ENCODE results near the gene GDAP2.

Gene GDAP2

DNA sequence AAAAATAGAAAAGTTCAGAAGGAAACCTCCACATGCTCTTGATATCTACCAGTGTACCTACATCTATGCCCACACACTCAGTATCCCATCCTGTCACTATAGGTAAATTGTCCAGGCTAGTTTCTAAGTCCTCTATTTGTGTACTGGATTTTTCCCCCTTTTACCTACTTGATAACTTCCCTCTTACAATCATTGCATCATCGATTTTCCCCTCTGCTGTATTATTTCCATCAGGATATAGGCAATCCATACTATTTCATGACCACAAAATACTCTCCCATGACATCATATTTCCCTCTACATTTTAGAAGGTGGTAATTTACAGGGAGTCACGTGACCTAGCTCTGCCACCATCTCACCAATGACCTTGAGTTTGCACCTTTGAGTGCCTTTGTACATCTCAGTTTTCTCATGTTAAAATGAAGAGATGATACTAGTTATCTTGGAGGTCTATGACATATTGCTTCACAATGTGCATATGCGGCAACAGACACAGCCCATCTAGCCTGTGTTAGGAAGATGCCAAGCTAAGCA is 88.2 kb downstream of the GDAP2 start:
- no peak for DNase-seq (ENCODE audit: low read depth)

DNA sequence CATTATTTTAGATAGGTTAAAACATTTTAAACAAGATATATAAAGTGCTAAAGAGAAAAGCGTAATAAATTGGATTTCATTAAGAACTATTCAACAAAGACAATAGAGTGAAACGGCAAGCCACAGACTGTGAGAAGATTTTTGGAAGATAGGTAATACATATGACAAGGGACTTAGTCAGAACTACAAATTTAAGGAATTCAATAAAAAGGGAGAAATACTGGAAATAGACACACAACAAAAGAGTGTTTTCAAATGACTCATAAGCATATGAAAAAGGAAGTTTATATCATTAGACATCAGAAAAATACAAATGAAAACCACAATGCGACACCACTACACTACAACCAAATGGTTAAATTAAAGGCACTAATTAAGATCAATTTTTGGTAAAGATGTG is 90.5 kb downstream of the GDAP2 start:
- no peak for DNase-seq (ENCODE audit: low read depth)

DNA sequence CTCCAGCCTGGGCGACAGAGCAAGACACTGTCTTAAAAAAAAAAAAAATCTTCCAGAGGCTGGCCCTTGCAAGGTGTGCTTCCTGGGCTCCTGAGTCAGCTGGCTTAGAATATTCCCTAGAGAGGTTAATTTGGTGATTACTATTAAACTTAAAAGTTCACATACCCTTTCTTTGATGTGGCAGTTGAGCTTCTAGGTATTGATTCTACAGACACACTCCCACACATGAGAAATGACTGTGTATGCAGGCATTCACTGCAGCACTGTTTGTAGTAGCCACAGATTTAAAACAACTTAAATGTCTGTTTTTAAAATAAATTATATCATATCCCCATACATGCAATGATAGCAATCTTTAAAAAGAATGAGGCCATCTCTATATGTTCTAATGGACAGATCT is 93.4 kb downstream of the GDAP2 start:
- no peak for DNase-seq (ENCODE audit: low read depth)

DNA sequence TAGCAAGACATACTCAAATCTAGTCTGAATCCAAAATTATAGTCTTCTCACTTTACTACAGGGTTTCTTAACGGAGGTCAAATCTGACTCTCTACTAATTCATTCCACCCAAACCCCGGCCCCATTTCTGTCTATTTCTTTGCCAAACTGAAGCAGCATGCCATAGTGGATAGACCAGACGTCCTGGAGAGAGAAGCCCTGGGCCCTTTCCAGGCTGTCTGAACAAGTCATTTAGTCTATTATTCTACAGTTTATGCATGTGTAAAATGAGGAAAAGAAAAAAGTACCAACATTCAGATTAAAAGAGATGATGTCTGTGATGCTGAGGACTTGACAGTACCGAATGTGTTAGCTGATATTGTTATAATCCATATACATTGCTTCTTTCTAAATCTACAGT is 95.0 kb downstream of the GDAP2 start:
- DNase-seq (ENCODE audit: low read depth) = no peak

DNA sequence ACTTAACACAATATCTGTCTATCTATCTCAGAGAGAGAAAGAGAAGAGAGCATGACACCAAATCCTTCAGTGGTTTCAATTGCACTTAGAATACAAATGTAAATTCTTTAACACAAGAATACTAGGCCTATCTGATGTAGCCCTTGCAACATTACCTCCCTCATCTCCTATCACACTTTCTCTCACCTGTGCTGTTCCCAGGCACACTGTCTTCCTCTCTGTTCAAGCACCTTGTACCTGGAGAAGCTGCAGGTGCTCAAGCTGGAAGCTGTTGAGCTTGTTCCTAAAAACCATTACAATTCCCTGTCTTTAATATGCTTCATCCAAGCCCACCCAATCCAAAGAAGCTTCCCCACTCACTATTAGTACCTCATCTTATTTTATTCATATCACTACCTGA is 97.0 kb downstream of the GDAP2 start:
- DNase-seq (ENCODE audit: low read depth) = no peak

DNA sequence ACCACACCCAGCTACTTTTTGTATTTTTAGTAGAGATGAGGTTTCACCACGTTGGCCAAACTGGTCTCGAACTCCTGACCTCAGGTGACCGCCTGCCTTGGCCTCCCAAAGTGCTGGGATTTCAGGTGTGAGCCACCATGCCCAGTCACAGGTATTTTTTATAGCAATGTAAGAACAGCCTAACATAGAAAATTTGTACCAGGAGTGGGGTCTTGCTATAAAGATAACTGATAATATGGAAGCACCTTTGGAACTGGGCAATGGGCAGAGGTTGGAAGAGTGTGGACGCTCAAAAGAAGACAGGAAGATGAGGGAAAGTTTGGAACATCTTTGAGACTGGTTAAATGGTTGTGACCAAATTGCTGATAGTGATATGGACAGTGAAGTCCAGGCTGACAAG is 99.2 kb downstream of the GDAP2 start:
- DNase-seq (ENCODE audit: low read depth) = no peak

DNA sequence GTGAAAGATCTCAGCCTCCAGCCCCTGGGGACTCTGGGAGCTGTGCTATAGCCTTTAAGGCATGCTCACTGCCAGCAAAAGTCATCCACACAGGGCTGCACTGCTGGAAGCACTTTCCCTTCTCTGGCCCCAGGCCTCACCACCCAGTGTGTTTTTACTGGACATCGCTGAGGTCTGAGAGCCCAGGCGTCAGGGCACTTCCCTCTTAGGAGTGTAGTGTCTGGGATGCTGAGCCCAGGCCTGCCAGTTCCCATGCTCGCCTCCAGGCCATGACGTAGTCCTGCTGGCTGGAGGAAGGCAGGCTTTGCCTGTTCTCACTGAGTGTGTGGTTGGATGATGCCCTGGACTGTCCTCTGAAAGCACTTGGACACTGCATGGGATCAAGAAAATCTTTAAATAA is 101.2 kb downstream of the GDAP2 start:
- DNase-seq (ENCODE audit: low read depth) = no peak

DNA sequence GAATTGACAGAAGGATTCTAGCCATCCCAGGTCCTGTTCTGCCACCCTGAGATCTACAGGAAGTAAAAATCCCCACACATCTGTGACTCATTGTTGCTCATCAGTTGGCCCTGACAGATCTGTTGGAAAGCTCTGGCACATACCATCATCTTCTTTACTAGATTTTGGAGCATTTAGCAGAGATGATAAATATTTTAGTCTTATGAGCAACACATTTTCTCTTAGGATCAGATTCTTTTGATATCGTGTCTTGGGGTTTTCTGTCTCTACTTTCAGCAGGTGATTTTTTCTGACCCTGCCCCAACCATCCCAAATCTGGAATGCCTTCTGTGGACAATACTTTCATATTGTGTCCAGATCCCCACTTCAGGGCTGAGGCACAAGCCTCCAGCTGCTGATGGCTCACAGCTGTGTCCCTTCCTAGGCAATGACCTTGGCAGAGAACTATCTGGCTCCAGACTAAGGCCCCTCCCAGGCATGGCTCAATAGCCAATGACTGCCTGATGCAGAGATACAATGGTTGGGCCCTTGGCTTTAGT is 102.8 kb downstream of the GDAP2 start:
- no peak for DNase-seq (ENCODE audit: low read depth)

DNA sequence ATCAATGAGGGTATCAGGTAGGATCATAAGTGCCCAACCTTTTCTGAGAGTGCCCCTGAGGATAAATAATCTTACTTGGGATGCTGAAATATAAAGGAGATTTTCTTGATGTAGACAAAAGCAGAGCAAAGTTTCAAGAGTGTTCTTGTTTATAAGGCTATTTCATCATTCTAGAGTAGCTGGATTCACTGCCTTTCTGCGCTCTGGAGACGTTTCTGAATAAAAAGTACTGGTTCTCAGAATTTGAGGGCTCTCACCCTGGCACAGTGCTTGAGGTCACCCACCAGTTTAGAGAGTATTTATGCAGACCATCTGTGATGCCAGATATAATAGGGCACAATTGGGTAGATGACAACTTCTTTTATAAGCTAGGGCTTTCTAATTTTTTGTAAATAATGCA is 103.3 kb downstream of the GDAP2 start:
- no peak for DNase-seq (ENCODE audit: low read depth)

DNA sequence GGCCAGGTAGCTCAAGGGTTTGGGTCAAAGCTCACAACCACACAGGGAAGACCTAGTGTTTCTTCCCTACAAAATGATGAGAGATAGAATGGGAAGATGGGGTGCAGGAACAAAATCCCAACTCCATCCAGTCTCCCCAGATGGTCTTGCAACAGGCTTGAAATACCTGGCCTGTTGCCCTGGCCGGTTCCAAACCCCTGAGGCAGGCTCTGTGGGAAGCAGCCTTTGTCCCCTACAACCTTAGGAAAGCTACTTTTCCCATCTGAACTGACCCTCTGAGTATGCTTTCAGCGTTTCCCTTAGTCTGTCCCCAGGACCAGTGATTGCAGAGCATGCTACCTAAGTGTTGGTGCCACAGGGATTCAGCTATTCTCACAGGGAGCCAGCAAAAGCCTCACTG is 104.0 kb downstream of the GDAP2 start:
- no peak for DNase-seq (ENCODE audit: low read depth)

DNA sequence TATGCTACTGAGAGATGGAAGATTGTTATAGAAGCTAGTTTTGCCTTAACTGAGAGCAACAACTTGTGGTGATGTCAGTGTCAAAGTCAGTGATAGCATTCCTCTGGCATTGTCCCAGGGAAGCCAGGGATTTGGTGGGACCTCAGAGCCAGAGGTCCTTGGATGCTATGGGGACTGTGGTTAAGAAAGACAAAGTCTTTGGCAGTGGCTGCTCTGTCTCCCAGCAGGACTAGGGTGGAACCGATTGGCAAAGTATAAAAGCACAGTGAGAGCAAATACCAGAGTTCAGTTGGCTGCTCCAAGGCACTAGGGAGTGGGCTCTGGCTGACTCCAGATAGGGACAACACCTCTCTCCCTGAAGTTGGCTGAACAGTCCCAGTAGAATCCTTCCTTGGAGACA is 104.8 kb downstream of the GDAP2 start:
- no peak for DNase-seq (ENCODE audit: low read depth)

DNA sequence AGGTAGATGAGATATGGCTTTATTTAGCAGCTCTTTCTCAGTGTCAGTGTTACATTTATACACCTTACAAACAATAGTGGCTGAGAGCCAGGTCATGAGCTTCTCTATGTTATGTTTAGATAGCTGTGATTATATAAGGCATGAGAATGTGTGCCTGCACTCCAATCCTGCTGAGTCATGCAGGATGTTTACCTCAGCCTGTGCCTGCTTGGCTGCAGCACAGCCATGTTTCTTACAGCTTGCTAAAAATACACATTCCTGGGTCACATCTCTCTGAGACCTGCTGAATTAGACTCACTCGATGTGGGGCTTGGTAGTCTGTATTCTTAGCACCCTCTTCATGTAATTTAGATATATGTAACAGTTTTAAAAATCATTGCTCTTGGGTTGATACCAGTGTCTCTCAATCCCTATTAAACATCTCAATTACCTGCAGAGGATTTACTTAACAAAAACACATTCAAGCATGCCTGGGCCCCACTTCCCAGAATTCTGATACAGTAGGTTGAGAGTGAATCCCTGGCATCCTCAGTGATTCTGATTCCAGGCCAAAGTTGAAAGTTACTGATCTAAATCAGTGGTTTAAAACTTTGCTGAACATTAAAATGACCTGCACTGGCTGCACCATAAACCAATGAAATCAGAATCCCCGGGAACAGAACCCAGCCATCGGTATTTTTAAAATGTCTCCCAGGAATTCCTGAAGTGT is 107.5 kb downstream of the GDAP2 start:
- no peak for DNase-seq (ENCODE audit: low read depth)

DNA sequence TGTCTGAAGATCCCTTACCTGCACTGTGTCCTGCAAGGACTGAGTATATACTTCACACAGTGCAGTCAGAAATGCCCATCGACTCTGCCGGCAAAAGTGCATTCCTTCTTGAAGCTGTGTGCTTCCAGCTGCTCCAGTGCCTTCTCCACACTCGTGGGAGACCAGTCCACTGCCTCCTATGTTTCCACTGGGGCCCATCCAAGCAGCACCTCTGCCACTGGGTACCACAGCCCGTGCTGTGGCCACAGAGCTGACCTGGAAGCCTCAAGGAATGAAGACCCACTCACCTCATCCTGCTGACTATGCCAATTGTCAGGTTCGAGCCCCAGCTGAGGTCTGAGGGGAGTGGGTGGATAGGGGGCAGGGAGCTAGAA is 108.1 kb downstream of the GDAP2 start:
- DNase-seq (ENCODE audit: low read depth) = no peak

DNA sequence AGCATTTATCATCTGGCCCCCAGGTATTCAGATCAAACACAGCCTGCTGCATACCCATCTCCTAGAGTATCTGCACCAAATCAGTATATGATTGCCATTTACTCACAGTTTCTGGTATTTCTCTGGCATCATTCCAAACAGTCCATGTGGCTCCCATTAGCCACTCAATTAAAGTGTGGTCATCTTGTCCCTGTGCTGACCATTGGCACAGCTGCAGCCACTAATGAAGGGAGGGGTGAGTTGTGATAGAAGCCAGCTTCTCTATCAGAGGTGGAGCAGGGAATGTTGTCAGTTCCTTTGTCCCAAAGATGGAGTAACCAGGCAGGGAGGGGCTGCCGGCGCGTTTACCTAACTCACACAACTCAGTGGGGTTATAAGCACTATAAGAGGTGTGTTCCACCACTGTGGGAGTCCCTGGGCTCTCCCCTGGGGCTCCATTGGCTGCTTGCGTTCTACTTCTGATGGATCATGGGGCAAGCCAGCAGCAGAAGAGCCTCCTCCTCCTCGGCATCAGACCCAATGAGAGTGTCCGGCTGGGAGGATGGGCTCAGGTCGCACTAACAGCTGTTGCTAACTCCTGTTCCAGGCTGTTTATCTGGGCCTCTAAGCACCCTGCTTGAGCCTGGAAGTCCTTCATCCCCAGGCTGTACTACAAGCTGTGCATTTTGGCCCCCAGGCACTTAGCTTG is 108.6 kb downstream of the GDAP2 start:
- DNase-seq (ENCODE audit: low read depth) = no peak

DNA sequence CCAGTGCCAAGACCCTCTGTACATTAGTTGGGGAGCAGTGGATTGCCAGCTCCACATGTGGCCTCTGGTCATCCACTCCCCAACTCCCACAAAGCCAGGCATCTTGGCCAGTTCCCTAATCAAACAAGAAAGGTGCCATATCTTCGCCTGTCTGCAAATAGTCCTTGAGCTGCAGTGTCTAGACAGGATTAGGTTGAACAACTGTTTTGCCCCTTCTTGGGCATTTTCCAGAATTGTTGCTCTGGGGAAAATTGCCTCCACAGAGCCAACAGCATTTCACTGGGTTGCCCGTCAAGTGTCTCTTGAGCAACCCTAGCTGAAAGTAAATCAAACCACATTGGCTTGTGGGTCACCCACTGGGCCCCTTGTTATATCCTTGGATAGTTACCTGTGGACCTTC is 109.3 kb downstream of the GDAP2 start:
- DNase-seq (ENCODE audit: low read depth) = no peak

DNA sequence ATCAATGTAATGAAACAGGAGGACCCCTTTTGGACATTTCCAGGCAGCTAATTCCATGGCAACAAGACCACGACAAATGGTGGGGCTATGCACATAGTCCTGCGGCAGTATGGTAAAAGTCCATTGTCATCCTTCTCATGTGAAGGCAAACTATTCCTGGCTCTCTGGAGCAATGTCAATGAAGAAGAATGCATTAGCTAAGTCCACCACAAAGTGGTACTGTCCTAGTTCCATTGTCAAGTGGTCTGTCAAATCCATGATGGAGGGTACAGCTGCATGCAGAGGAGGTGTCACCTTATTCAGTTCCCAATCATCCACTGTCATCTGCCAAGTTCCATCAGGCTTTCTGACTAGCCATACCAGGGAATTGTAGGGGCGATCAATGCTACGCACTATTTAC is 110.1 kb downstream of the GDAP2 start:
- no peak for DNase-seq (ENCODE audit: low read depth)

DNA sequence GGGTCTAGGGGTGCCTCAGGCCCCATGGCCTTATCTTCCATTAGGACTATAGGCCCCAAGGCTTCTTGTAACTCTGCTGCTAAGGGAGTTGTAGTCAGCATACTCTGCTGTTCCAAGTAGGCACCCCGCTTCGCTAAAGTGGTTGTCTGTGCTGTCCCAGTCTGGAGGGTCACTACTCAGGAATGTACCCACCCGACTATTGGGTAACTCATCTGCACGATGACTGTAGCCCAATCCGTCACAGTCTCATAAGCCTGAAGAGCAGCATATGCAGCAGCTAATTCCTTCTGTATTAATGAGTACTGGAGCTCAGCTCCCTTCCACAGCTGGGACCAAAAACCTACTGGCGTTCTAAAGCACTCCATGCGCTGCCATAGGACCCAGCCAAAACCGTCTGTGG is 111.0 kb downstream of the GDAP2 start:
- no peak for DNase-seq (ENCODE audit: low read depth)

DNA sequence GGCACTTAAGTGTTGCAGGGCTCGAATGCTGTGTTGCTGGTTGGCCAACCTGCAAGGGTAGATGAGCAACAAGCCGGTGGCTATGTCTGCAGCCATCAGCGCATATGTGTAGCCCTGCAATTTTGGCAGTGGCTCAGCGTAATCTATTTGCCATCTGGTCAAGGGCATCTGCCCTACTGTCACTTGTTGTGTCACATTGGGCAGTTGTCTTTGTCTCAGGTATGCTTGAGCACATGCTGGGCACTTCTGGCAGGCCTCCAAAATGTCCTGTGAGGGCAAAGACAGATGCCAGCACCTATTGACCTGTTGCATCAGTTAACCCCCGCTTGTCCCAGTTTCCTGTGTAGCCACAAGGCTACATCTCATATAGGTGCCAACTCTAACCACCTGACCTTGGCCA is 111.8 kb downstream of the GDAP2 start:
- no peak for DNase-seq (ENCODE audit: low read depth)

DNA sequence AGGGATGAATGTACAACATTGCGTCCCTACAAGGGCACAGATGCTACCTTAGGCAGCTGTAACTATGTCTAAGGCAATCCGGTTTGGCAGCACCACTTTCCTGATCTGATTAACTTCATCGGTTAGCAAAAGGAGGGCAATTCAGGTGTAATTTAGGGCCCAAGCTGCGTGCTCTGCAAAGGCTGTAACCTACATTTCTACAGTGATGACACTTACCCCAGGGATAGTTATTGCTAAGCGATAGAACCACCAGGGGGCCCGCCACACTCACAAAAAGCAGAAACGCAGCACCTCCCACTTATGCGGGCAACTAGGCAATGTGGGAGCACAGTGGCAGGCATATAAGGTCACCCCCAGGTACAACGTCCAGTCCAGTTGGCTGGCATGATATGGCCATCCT is 113.5 kb downstream of the GDAP2 start:
- DNase-seq (ENCODE audit: low read depth) = no peak

DNA sequence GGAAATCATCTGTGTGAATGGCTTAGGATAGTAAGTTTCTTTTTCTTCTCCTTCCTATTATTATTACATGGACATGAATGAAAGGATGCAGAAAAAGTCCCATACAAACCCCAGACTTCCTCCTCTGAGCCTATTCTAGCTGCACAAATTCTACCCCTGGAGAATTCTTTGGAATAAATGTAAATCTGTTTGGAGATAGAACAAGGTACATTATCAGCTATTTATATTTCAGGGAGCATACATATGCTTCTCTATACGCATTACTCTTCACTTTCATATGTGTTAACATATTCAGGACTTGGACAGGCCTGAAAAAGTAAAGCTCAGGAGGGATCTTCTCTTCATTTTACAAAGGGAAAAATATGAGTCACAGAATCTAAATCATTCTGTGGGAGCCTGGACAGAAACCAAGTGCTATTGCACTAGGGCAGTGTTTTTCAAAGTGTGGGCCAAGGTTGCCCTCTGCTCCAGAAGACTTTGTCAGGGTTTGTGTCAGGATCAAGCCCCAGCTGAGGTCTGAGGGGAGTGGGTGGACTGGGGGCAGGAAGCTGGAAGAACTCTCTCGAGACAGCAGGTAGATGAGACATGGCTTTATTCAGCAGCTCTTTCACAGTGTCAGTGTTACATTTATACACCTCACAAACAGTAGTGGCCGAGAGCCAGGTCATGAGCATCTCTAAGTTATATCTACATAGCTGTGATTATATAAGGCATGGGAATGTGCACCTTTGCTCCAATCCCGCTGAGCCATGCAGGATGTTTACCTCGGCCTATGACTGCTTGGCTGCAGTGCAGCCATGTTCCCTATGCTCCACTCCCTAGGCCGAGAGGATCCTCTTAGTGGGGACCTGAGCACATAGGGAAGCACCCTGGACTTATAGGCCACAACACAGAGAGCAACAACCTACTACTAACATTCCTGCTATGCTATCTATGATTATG is 114.3 kb downstream of the GDAP2 start:
- DNase-seq (ENCODE audit: low read depth) = no peak

Data from activated T-cell treated with anti-CD3 and anti-CD28 coated beads for 48 hours (primary cell).